GM12864 (cell line): ENCODE results near the gene GBGT1.

ENCODE experiments used
- DNase-seq: peaks from one replicate; pipeline ENCODE4 v3.0.0-alpha.2; 2011; ENCODE audit warnings: low read depth
- H3K4me3 ChIP-seq: 2 replicates; pipeline ENCODE4 v1.5.1; 2011; ENCODE audit warnings: mild to moderate bottlenecking, low read depth, low read length, control low read depth
- TF ChIP-seq, protein P1 (sequence below): IDR thresholded peaks from 2 replicates; pipeline ENCODE4 v1.5.1; 2011; ENCODE audit warnings: low read depth, mild to moderate bottlenecking, moderate library complexity, low read length, control low read depth, inconsistent platforms; ENCODE audit errors: missing control alignments

Gene GBGT1

GRCh38 chr9:133104718-133105460 is 58.8 kb downstream of the GBGT1 start:
- TF ChIP-seq, protein P1, sequence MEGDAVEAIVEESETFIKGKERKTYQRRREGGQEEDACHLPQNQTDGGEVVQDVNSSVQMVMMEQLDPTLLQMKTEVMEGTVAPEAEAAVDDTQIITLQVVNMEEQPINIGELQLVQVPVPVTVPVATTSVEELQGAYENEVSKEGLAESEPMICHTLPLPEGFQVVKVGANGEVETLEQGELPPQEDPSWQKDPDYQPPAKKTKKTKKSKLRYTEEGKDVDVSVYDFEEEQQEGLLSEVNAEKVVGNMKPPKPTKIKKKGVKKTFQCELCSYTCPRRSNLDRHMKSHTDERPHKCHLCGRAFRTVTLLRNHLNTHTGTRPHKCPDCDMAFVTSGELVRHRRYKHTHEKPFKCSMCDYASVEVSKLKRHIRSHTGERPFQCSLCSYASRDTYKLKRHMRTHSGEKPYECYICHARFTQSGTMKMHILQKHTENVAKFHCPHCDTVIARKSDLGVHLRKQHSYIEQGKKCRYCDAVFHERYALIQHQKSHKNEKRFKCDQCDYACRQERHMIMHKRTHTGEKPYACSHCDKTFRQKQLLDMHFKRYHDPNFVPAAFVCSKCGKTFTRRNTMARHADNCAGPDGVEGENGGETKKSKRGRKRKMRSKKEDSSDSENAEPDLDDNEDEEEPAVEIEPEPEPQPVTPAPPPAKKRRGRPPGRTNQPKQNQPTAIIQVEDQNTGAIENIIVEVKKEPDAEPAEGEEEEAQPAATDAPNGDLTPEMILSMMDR = no peak
- H3K4me3 ChIP-seq = no peak overlapping the region

DNA sequence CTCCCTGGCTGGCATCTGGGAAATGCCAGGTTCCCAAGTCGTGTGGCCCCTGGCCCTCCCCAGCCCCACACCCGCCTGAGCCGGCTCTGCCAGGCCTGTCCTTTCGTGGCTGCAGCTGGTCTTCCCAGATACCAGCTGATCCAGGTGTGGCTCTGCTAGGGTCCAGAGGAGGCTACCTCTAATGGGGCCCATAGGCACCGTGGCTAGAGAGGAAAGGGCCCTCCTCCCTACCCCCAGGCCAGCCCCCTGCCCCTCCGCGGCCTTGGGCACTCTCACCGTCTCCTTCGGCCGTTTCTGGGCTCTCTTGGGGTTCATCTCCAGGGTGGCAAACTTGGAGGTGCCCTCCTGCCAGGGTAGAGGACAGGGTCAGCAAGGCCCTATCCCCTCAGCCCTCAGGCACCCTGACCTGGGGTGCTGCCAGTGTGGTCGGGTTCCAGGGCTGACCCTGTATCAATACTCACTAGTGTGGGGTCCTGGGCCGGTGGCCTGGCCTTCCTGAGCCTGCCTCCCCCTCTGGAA is 59.7 kb downstream of the GBGT1 start:
- DNase-seq = no peak
- TF ChIP-seq, protein P1 = no peak
- H3K4me3 ChIP-seq = no peak overlapping the region

More at GRCh38 chr9:133104718-133105460, 58.8 kb downstream of the GBGT1 start:
- no peak for DNase-seq

GRCh38 chr9:133103183-133103986 is 60.3 kb downstream of the GBGT1 start:
- TF ChIP-seq, protein P1 = peak; percentile 89
- no peak for DNase-seq
- H3K4me3 ChIP-seq = no peak overlapping the region
